GM23338 (cell line): Measurements from ENCODE around the gene ZNF101. TPM values are rescaled to one million over a fixed set of nuclear protein-coding genes. Genes with fewer than 3 reads are reported as not detected.
A peak's percentile ranks its signal among the peaks of the same experiment; 100 is the strongest.

Source experiments
- ATAC-seq: fragments of 200-7000 bp; cut with Tn5 transposase; 3 replicates; pipeline ENCODE4 v1.9.1; 2020
- DNase-seq: peaks from one replicate; pipeline ENCODE4 v3.0.0-alpha.2; 2015; ENCODE audit warnings: low spot score
- H2AFZ ChIP-seq: fragments of 200-600 bp; sonication (generic); 2 replicates; pipeline ENCODE4 v1.8.0; 2016; ENCODE audit warnings: antibody characterized with exemption, mild to moderate bottlenecking, moderate library complexity
- H3F3A ChIP-seq: fragments of 200-600 bp; sonication (generic); replicated peaks from 2 replicates; pipeline ENCODE4 v1.8.0; 2017; ENCODE audit warnings: antibody characterized with exemption, mixed run types, low read depth
- H3K27ac ChIP-seq: fragments of 200-600 bp; sonication (generic); 2 replicates; pipeline ENCODE4 v1.6.1; 2016; ENCODE audit warnings: low read depth
- H3K27me3 ChIP-seq: fragments of 200-600 bp; sonication (generic); 2 replicates; pipeline ENCODE4 v1.8.0; 2016; ENCODE audit warnings: mild to moderate bottlenecking, mixed run types, moderate library complexity; ENCODE audit not compliant: insufficient read depth
- H3K36me3 ChIP-seq: fragments of 200-600 bp; sonication (generic); 2 replicates; pipeline ENCODE4 v1.8.0; 2016; ENCODE audit warnings: mild to moderate bottlenecking; ENCODE audit not compliant: insufficient read depth
- H3K4me1 ChIP-seq: fragments of 200-600 bp; sonication (generic); 2 replicates; pipeline ENCODE4 v1.8.0; 2016; ENCODE audit warnings: mild to moderate bottlenecking, moderate library complexity; ENCODE audit not compliant: insufficient read depth
- H3K4me2 ChIP-seq: fragments of 200-600 bp; sonication (generic); 2 replicates; pipeline ENCODE4 v1.7.1; 2017; ENCODE audit warnings: mixed run types
- H3K4me3 ChIP-seq: fragments of 200-600 bp; sonication (generic); 2 replicates; pipeline ENCODE4 v1.6.1; 2016; ENCODE audit warnings: mixed run types
- H3K79me2 ChIP-seq: fragments of 200-600 bp; sonication (generic); replicated peaks from 2 replicates; pipeline ENCODE4 v1.8.0; 2017; ENCODE audit warnings: mild to moderate bottlenecking; ENCODE audit not compliant: insufficient read depth
- H3K9me2 ChIP-seq: fragments of 200-600 bp; sonication (generic); 2 replicates; pipeline ENCODE4 v1.8.0; 2017; ENCODE audit not compliant: insufficient read depth
- H4K20me1 ChIP-seq: fragments of 200-600 bp; sonication (generic); replicated peaks from 2 replicates; pipeline ENCODE4 v1.8.0; 2017; ENCODE audit warnings: mild to moderate bottlenecking; ENCODE audit not compliant: insufficient read depth
- H3K27ac Mint-ChIP-seq: 2 replicates; pipeline ENCODE4 v1.8.0; 2020; ENCODE audit warnings: inconsistent platforms, mild to moderate bottlenecking, moderate library complexity, mixed read lengths
- H3K27me3 Mint-ChIP-seq: 3 replicates; pipeline ENCODE4 v1.8.0; 2022; ENCODE audit warnings: low read depth, mild to moderate bottlenecking, moderate library complexity, mixed read lengths, inconsistent platforms; ENCODE audit not compliant: insufficient read depth, poor library complexity
- H3K36me3 Mint-ChIP-seq: 3 replicates; pipeline ENCODE4 v1.8.0; 2021; ENCODE audit warnings: low read depth, mild to moderate bottlenecking, inconsistent platforms, moderate library complexity, mixed read lengths
- H3K4me1 Mint-ChIP-seq: 3 replicates; pipeline ENCODE4 v1.8.0; 2020; ENCODE audit warnings: mild to moderate bottlenecking, inconsistent platforms, mixed read lengths
- H3K4me3 Mint-ChIP-seq: 3 replicates; pipeline ENCODE4 v1.8.0; 2021; ENCODE audit warnings: moderate library complexity, mild to moderate bottlenecking, inconsistent platforms, mixed read lengths
- H3K9me3 Mint-ChIP-seq: 3 replicates; pipeline ENCODE4 v1.8.0; 2020; ENCODE audit warnings: moderate library complexity, mild to moderate bottlenecking, inconsistent platforms, mixed read lengths
- CREB1 ChIP-seq: fragments of 250-450 bp; sonication (Bioruptor Pico); IDR thresholded peaks from 2 replicates; pipeline ENCODE4 v1.5.0; 2020; ENCODE audit warnings: low read depth, mild to moderate bottlenecking, moderate library complexity
- ETS1 ChIP-seq: IDR thresholded peaks from 2 replicates; pipeline ENCODE4 v1.6.1; 2016; ENCODE audit warnings: antibody characterized with exemption
- EZH2 ChIP-seq: fragments of 200-600 bp; sonication (generic); IDR thresholded peaks from one replicate; pipeline ENCODE4 v1.8.0; 2017; ENCODE audit warnings: antibody characterized with exemption, mild to moderate bottlenecking, low read depth; ENCODE audit not compliant: unreplicated experiment
- EZH2phosphoT487 ChIP-seq: fragments of 200-600 bp; sonication (generic); IDR thresholded peaks from one replicate; pipeline ENCODE4 v1.8.1; 2018; ENCODE audit warnings: antibody characterized with exemption; ENCODE audit not compliant: unreplicated experiment
- JUNB ChIP-seq: IDR thresholded peaks from one replicate; pipeline ENCODE4 v1.6.1; 2016; ENCODE audit warnings: antibody characterized with exemption; ENCODE audit not compliant: unreplicated experiment
- NANOG ChIP-seq: IDR thresholded peaks from 2 replicates; pipeline ENCODE4 v1.6.1; 2016; ENCODE audit warnings: antibody characterized with exemption, borderline replicate concordance
- POLR2AphosphoS5 ChIP-seq: IDR thresholded peaks from 2 replicates; pipeline ENCODE4 v1.6.1; 2016; ENCODE audit warnings: antibody characterized with exemption, low read depth
- REST ChIP-seq: IDR thresholded peaks from one replicate; pipeline ENCODE4 v1.6.1; 2018; ENCODE audit warnings: antibody characterized with exemption; ENCODE audit not compliant: unreplicated experiment
- STAT1 ChIP-seq: IDR thresholded peaks from one replicate; pipeline ENCODE4 v1.6.1; 2016; ENCODE audit warnings: antibody characterized with exemption; ENCODE audit not compliant: unreplicated experiment
- ZNF114 ChIP-seq: fragments of 250-450 bp; sonication (Bioruptor Pico); IDR thresholded peaks from 2 replicates; pipeline ENCODE4 v1.5.0; 2020; ENCODE audit warnings: mild to moderate bottlenecking, moderate library complexity
- ZNF331 ChIP-seq: fragments of 250-450 bp; sonication (Bioruptor Pico); IDR thresholded peaks from 2 replicates; pipeline ENCODE4 v1.5.0; 2020; ENCODE audit warnings: low read depth, mild to moderate bottlenecking, moderate library complexity
- ZNF462 ChIP-seq: fragments of 250-450 bp; sonication (Bioruptor Pico); IDR thresholded peaks from 2 replicates; pipeline ENCODE4 v1.5.0; 2020; ENCODE audit warnings: mild to moderate bottlenecking, moderate library complexity
- polyA plus RNA-seq: library from polyadenylated mRNA; unstranded; fragments of >200 nt; fragmentation: Nextera tagmentation; extraction: Ambion mirVana; gene quantifications from 2 replicates; pipeline ENCODE4 v1.2.1, GENCODE V29; 2016
- total RNA-seq: library from RNA; depleted of rRNA; stranded (reverse); fragments of >200 nt; shearing (Covaris generic); gene quantifications from 2 replicates; pipeline ENCODE4 v1.2.3, GENCODE V29; 2014
- TF ChIP-seq, protein P1 (sequence below), 2 experiments: fragments of 200-600 bp in 1 of 2; sonication (generic) in 1 of 2; conservative IDR thresholded peaks; 2 replicates each; pipeline versions ENCODE4 v1.5.1 to v1.6.1; 2016 to 2017; ENCODE audit warnings: antibody characterized with exemption in 2 of 2, low read depth in 2 of 2, mild to moderate bottlenecking in 2 of 2, moderate library complexity in 1 of 2

ZNF101 gene
- total and polyA plus RNA-seq, 2 experiments from 2014 or later = 46.4 to 47.9 TPM

DNA sequence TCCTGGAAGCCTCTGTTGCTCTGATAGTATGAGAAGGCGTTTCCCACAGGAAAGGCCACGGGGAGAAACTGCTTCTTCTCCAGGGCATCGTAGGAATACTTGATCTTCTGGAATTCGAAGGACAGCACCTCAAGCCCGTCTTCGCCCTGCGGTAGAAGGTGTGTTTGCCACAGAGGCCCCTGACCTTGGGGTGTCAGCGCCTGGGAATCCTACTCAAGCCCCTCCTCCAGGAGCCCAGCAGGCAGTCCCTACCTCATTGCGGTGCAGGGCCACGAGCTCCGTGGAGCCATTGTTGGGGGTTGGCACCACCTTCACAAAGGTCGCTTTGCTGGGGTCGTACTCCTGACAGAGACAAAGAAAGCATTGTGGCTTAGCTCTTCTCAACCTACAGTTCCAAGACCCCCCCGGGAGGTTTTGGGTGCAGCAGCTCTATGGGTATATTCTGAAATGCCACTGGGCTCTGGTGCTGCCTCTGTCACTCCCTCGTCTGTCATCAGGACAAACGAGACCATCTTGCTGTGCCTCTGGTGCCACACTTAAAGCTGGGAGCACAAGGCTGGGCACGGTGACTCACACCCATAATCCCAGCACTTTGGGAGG lies 8.9 kb upstream of the ZNF101 start:
- ATAC-seq = no peak
- Histone ChIP-seq H3F3A (peaks cover 12% of the 10 kb centered on the region; the same call in 1 of the 2 replicates), H3K27ac (no peak overlapping the region), H3K4me3 (no peak overlapping the region), H3K9me2 (no peaks in the 10 kb centered on the region), H4K20me1 (peaks cover 12% of the 10 kb centered on the region), H2AFZ (no peak overlapping the region), H3K36me3 (peaks cover 22% of the 10 kb centered on the region; the same call in 1 of the 2 replicates), H3K4me1 (peaks cover 9% of the 10 kb centered on the region), H3K4me2 (no peak overlapping the region), H3K27me3 (no peaks in the 10 kb centered on the region), H3K79me2 (peaks cover 44% of the 10 kb centered on the region)
- peaks cover 18% of the 10 kb centered on the region for H3K4me1 Mint-ChIP-seq
- H3K27me3 Mint-ChIP-seq = peaks cover 10% of the 10 kb centered on the region
- no peak overlapping the region for H3K4me3 Mint-ChIP-seq
- H3K9me3 Mint-ChIP-seq = no peaks in the 10 kb centered on the region
- H3K27ac Mint-ChIP-seq = peak overlapping the region; percentile 27; the same call in 1 of the 2 replicates
- no peak for DNase-seq
- H3K36me3 Mint-ChIP-seq = peaks cover 62% of the 10 kb centered on the region
- TF ChIP-seq POLR2AphosphoS5 (no peak), CREB1 (no peak), ZNF114 (CRISPR knock-in tag) (no peak), EZH2 (no peak), ZNF331 (CRISPR knock-in tag) (no peak), ETS1 (no peak), ZNF462 (CRISPR knock-in tag) (no peak), REST (no peak), EZH2phosphoT487 (no peak), NANOG (no peak), JUNB (no peak), STAT1 (no peak)
- TF ChIP-seq, protein P1, sequence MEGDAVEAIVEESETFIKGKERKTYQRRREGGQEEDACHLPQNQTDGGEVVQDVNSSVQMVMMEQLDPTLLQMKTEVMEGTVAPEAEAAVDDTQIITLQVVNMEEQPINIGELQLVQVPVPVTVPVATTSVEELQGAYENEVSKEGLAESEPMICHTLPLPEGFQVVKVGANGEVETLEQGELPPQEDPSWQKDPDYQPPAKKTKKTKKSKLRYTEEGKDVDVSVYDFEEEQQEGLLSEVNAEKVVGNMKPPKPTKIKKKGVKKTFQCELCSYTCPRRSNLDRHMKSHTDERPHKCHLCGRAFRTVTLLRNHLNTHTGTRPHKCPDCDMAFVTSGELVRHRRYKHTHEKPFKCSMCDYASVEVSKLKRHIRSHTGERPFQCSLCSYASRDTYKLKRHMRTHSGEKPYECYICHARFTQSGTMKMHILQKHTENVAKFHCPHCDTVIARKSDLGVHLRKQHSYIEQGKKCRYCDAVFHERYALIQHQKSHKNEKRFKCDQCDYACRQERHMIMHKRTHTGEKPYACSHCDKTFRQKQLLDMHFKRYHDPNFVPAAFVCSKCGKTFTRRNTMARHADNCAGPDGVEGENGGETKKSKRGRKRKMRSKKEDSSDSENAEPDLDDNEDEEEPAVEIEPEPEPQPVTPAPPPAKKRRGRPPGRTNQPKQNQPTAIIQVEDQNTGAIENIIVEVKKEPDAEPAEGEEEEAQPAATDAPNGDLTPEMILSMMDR (conservative IDR thresholded peaks at IDR 0.05; ENCODE audit: low read depth in 2 of 2) = no peak
